ENCODE measurements around the gene ZNF266.

The ZNF266 gene

DNA sequence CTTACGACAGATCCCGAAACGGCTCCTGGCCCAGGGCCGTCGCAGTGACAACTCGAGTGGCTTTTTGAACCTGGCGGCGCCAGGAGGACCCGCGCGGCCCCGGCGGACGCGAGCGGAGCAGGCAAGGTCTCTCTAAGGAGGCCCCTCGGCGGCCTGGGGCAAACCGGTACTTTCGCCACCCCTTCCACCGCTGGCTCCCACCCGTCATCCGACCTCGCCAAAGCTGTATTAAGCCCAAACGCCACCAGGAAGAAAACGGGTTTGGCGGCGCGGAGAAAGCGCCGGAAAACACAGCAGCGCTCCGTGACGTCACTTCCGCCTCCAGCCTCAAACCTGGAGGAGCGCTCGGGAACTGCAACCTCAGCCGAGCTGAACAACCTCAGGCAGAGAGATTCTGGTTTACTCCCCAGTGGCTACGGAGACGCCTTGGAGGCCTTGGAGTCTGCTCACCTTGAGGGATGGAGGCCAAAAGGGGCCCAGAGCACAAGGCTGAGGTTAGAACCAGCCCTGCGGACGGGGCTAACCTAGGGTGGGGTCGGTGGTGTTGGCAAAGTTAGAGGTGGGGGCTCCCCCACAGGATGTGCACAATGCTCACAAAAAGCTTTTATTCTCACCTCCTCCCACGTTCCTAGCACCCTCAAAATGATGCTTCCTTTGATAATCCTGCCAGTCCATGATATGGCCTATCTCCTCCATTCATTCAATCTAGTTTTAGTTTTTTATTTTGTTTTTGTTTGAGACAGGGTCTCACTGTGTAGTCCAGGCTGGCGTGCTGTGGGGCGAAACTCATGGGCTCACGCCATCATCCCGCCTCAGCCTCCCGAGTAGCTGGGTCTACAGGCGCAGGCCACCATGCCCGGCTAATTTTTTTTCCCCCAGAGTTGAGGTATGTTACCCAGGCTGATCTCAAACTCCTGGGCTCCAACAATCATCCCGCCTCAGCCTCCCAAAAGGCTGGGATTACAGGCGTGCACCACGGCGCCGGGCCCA lies at the start of gene ZNF266:
Gene ZNF266 (minus strand): TSS at position 295 of the 990 bp plus-strand sequence. CDS start 15,484 bp downstream, outside the sequence.
- FAIRE-seq = no peak

DNA sequence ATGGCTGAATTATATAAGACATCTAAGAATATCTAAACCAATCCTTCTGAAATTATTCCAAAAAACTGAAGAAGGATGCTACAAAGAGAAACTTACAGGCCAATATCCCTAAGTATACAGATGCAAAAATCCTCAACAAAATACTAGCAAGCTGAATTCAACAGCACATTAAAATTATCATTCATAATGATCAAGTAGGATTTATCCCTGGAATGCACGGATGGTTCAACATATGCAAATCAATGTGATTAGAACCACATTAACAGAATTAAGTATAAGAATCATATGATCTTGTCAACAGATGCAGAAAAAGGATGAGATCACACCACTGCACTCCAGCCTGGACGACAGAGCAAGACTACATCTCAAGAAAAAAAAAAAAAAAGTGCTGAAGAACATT lies 49.8 kb upstream of the ZNF266 start:
- no peak for FAIRE-seq

DNA sequence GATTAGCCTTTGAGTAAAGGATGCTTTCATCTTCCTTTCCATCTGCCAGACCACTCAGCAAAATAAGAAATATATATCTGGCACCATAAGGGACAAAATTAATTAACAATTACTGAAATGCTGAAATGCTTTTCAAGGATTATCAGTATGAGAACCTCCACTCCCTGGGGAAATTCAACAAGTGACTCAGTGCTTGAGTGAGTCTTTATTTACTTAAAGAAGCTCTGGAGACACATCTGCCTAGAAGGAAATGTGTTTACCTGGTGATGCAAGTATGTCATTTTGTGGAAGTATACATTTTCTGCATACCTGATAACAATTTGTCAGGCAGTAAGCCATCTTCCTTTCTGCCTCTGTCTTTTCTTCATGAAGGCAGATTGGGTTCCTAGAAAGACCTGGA lies 39.6 kb upstream of the ZNF266 start:
- FAIRE-seq = no peak

DNA sequence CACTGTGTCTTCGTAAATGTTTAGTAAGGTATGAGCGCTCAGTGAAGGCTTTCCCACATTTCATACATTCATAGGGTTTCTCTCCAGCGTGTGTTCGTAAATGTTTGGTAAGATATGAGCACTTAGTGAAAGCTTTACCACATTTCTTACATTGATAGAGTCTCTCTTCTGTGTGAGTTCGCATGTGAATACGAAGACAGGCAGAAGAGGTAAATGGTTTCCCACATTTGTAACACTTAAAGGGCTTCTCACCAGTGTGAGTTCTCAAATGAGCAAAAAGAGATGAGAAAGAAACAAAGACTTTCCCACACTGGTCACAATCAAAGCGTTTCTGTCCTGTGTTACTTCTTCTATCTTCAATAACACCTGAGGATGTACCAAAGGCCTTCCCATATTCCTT lies 31.8 kb upstream of the ZNF266 start:
- FAIRE-seq = no peak

DNA sequence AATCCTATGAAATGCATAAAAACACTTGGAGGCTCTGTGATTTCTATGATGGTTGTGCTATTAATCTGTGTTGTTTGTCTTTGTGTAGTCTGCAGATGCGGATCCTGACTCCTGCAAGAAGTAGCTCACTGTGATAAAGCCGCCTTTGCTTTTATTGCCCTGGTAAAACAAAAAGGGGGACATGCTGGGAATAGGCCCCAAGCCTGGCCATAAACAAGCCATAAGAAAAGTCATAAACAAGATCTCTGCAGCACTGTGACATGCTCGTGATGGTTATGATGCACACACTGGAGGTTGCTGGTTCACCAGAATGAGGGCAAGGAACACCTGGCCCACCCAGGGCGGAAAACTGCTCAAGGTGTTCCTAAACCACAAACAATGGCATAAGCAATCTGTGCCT lies 26.6 kb upstream of the ZNF266 start:
- FAIRE-seq = no peak

DNA sequence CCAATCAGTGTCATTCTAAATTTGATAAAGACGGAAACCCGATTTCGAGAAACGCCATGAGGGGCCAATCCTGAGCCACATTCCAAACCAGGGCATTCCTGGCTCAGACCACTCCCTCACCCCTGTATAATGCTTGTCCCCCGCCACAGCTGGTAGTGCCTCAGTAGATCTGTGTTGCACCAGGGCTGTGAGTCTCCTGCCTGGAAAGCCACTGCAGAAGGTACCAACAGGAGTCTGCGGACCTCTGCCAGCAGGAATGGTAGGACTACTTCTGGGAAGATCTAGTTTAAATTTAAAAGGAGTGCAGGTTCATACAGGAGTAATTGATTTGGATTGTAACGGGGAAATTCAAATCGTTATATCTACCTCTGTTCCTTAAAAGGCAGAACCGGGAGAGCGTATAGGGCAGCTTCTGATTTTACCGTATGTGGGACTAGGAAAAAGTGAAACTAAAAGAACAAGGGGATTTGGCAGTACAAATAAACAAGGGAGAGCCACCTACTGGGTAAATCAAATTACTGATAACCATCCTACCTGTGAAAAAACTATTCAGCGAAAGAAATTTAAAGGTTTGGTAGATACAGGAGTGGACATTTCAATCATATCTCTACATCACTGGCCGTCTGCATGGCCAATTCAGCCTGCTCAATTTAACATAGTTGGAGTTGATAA lies 20.8 kb upstream of the ZNF266 start:
- no peak for FAIRE-seq

DNA sequence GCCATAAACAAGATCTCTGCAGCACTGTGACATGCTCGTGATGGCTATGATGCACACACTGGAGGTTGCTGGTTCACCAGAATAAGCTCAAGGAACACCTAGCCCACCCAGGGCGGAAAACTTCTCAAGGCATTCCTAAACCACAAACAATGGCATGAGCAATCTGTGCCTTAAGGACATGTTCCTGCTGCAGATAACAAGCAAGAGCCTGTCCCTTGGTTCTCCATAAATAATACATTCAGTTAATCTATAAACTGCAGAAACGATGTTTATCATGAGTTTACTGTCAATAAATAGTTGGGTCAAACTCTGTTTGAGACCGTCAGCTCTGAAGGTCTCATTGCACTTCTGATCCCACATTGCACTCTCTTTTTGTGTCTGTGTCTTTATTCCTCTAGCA lies 18.6 kb upstream of the ZNF266 start:
- FAIRE-seq = no peak

DNA sequence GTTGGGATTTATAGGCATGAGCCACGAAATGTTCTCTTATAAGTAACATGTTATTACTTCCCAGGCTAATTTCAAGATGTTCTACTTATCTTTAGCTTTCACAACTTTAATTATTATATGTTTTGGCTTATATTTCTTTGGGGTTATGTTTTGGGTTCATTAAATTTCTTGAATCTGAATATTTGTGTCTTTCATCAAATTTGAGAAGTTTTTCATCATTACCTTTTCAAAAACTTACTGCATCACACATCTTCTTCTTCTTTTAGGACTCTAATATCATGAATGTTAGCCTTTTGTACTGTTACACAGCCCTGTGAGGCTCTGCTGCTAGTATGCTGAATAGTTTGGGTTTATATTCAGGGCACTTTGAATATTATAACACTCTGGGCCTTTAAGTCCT lies 9.7 kb upstream of the ZNF266 start:
- no peak for FAIRE-seq

DNA sequence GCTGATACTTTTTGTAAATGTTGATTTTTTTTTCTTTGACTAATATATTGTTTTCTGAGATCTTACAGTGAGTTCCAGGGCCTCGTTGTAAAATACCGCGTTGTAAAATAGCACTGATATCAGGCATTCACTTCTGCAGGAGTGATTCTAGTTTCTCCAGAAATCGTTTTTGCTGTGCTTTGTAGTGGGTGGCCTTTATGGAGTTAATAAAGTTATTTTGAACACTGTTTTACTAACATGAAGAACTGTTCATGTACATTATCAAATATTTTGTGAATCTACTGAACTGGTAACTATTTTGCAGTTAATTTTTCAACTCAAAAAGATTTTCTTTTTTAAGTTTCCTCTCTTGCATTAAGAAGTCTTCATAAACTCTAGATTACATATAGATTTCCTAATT lies 985 bp upstream of the ZNF266 start:
- FAIRE-seq = no peak

DNA sequence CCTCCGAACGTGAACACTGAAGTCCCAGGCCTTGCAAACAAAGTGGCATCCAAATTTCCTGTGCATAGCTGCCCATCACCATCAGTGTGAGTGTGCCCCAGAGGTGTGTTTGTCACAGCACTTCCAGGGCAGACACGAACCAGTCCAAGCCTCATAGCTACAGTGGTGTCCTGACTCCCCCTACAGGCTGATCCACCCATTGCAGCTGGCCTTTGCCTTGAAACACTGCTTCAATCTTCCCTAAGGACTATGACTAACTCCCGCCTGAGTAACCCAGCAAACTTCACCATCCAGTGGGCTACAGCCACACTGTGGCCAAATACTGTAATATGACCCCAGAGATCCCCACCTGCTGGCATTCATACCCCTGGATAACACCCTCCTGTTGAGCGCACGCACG lies 3.9 kb downstream of the ZNF266 start:
- no peak for FAIRE-seq

DNA sequence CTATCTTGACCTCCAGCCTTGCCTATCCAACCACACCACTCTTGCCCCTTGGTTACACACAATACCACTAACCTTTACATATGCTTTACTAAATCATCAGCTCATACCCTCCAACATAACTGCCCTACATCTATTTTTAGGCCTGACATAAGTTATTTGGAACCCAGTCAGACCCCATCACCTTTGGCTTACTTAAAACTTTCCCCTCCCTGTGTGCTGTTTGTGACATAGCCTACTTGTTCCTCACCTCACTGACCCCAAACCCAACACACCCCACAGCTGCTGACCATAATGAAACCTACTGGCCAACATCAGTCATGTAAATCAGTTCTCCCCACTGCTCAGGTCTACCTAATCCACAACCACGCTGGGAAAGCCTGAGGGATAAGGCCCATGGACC lies 4.9 kb downstream of the ZNF266 start:
- FAIRE-seq = no peak

DNA sequence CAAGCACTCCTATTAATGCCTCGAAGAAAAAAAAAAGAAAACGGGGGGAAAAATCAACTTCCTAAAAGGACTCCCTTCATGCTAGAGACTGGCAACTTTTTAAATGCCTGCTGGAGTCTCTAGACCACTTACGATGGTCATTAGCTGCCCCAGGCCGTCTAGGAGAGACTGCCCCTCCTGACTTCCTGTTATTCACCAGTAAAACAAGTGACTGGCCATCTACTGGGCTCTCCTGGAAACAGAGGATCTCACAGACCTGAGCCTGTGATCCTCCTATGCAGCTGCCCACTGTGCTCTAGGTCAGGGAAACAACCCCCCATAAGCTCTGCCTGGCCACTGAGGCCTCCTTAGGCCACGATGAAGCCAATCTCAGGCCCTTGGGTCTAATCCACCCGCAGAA lies 7.4 kb downstream of the ZNF266 start:
- FAIRE-seq = no peak

DNA sequence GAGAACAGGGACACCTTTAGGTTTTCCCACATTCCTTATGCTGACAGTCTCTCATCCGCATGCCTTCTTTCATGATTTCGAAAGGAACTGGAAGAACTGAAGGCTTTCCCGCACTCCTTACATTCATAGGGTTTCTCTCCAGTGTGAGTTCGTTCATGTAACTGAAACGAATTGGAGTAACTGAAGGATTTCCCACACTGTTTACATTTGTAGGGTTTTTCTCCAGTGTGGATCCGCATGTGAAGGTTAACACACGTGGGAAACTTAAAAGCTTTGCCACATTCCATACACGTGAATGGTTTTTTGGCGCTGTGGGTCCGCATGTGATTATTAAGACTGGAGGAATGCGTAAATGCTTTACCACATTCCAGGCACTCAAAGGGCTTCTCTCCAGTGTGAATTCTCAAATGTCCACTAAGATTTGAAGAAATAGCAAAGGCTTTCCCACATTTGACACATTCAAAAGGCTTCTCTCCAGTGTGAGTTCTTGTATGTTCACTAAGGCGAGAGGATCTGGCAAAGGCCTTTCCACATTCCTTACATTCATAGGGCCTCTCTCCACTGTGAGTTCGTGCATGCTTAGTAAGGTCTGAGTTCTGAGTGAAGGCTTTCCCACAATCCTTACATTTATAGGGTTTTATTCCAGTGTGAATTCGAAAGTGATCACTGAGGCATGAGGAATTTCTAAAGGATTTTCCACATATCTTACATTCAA lies 22.0 kb downstream of the ZNF266 start:
- FAIRE-seq = no peak

DNA sequence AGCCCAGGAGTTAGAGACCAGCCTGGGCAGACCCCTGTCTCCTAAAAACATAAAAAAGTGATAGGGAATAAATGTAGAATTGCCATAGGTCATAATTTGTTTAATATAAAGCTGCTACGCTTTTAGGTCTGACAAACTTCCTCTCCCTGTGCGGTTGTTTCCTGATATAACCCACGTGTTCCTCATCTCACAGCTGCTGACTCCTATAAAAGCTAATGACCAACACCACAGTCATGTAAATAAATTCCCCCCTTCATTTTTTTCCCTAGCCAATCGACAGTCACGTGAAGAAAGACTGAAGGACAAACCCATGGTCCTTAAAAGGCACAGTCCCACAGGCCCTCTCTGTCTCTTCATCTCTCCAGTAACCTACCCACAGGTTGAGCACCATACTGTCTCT lies 27.5 kb downstream of the ZNF266 start:
- FAIRE-seq = no peak

DNA sequence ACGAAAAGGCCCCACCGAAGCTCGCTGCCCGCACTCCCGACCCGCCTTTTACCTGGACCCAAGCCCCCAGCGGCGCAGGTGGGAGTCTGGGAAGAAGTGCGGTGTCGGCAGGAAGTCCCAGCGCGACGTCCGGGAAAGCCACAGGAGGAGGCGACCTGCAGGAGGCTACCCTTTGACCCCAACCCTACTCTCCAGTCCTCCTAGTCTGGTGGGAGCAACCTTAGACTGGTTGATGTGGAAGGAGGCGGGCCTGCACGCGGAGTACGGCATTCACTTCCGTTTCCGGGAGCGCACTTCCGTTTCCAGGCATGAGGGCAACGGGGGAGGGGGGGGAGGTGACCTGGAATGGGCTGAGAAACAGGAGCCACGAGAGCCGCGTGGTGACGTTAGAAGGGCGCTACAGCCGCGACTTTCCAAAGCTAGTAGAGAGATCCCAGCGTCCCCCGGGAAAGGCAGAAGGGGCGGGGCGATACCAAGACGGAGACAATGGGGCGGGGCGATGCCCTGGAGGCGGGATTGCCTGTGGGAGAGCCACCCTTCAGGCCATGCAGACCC lies 28.5 kb downstream of the ZNF266 start:
- peak; percentile 42 for FAIRE-seq

DNA sequence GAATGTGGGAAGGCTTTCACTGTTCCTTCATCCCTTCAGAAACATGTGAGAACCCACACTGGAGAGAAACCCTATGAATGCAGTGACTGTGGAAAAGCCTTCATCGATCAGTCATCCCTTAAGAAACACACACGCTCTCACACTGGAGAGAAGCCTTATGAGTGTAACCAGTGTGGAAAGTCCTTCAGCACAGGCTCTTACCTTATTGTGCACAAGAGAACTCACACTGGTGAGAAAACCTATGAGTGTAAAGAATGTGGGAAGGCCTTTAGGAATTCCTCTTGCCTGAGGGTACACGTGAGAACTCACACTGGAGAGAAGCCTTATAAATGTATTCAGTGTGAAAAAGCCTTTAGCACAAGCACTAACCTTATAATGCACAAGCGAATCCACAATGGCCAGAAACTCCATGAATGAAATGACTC lies 54.0 kb downstream of the ZNF266 start:
- no peak for FAIRE-seq

DNA sequence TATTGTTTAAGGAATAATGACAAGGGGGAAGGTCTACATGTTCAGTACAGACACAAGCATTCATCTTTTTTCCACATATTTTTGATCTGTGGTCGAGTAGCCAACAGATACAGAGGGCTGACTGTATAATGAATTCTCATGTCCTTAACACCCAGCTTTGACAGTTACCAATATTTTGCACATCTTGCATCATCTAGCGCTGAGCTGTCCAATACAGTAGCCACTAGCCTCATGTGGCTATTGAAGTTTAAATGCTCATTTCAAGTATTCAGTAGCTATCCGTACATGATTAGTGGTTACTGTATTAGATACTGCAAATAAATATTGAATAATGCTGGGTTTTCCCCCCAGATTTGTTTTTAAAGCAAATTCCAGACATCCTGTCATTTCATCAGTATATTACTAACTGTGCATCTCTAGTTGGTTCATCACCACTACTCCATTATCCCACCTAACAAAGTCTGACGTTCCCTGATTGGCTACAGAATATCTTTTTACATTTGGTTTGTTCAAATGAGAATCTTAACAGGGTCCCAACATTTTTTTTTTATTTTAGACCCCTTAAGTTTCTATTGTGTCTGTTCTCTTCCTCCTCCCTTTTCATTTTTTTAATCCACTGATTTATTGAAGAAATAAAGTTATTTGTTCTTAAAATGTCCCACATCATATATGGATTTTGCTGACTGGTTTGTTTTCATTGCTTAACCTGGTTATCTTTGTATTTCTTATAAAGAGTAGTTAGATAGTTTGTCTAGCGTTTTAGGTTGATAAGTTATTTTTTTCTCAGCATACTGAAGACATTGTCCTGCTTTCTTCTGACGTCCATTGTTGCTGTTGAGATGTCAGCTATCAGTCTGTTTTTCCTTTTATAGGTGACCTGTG lies 64.4 kb downstream of the ZNF266 start:
- no peak for FAIRE-seq

DNA sequence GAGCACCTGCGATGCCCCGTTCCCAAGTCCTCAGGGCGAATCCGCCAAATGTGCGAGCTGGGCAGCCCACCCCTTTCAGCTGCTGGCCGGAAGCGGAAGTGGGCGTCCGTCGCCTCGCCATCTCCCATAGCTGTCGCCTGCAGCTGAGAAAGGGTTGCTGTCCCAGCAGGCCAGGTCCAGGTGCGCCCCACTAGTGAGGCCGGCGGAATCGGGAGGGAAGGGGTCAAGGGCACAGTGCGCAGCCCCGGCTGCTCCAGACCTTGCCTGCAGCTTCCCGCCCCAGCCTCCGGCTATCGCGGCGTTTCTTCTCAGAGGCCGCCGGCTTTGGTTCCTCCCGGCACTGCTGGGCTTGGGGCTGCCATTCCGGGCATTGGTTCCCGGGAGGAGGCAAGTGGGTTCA lies 72.5 kb downstream of the ZNF266 start, which contains the start of gene ZNF177:
Gene ZNF177 (plus strand): TSS at position 109 of the 400 bp plus-strand sequence. CDS start 15,299 bp downstream, outside the sequence.
- no peak for FAIRE-seq
